ENCODE data around the gene LAMB4.

LAMB4 gene, protein sequence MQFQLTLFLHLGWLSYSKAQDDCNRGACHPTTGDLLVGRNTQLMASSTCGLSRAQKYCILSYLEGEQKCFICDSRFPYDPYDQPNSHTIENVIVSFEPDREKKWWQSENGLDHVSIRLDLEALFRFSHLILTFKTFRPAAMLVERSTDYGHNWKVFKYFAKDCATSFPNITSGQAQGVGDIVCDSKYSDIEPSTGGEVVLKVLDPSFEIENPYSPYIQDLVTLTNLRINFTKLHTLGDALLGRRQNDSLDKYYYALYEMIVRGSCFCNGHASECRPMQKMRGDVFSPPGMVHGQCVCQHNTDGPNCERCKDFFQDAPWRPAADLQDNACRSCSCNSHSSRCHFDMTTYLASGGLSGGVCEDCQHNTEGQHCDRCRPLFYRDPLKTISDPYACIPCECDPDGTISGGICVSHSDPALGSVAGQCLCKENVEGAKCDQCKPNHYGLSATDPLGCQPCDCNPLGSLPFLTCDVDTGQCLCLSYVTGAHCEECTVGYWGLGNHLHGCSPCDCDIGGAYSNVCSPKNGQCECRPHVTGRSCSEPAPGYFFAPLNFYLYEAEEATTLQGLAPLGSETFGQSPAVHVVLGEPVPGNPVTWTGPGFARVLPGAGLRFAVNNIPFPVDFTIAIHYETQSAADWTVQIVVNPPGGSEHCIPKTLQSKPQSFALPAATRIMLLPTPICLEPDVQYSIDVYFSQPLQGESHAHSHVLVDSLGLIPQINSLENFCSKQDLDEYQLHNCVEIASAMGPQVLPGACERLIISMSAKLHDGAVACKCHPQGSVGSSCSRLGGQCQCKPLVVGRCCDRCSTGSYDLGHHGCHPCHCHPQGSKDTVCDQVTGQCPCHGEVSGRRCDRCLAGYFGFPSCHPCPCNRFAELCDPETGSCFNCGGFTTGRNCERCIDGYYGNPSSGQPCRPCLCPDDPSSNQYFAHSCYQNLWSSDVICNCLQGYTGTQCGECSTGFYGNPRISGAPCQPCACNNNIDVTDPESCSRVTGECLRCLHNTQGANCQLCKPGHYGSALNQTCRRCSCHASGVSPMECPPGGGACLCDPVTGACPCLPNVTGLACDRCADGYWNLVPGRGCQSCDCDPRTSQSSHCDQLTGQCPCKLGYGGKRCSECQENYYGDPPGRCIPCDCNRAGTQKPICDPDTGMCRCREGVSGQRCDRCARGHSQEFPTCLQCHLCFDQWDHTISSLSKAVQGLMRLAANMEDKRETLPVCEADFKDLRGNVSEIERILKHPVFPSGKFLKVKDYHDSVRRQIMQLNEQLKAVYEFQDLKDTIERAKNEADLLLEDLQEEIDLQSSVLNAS (N-terminal part only)

DNA sequence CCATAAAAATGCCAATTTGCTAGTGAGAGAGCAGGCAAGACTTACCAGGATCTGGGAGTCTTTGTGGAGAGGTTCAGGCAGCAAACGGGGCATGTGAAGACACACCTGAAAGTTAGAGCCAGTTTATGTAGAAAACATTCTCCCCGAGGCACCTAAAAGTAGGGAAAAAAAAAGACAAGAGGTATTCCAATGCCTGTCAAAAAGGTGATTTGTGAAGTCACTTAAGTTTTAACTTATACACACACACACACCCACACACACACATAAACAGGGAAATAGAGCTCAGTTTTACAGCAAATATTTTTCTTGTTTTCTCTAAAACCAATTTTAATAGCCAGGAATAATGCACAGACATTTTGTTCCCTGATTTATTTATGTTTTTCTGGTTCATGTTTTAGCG lies at the start of gene LAMB4:
TSS of gene LAMB4 (minus strand) at position 101 of the 400 bp plus-strand sequence. CDS start 7,197 bp downstream, outside the sequence.
- Histone ChIP-seq H3K4me3 (ENCODE audit: low read depth, low read length) (no peak within 1 kb of the TSS), H3K9me3 (ENCODE audit: control insufficient read depth, insufficient read depth, low read length) (no peaks in the 10 kb centered on the region), H3K4me1 (ENCODE audit: control insufficient read depth, insufficient read depth, low read length) (no peaks in the 10 kb centered on the region), H3K27me3 (ENCODE audit: control insufficient read depth, insufficient read depth, low read length) (no peaks in the 10 kb centered on the region), H3K36me3 (ENCODE audit: control insufficient read depth, insufficient read depth, low read length) (no peaks in the 10 kb centered on the region), H3K9ac (ENCODE audit: low read depth, low read length) (no peak within 1 kb of the TSS), H3K27ac (ENCODE audit: low read depth, low read length) (no peak within 1 kb of the TSS)

DNA sequence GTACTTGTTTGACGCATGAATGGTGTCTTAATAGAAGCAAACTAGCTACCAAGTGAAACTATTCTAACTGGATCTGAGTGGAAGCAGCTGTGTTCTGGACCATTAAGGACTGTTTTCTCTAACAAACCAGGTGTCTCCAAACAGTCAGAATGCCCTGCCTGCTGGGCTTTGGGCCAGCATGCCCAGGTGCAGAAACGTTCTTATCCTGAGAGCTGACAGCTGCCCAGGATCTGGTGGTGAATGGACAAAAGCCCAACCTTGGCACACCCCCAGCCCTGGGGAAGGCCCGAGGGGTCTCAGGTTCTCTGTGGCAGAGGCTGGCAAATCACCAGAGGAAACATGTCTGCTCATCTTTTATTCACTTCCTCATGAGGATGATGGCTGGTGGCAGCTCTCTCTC lies 48.2 kb upstream of the LAMB4 start:
- Histone ChIP-seq H3K9me3 (ENCODE audit: control insufficient read depth, insufficient read depth, low read length) (no peaks in the 10 kb centered on the region), H3K4me1 (ENCODE audit: control insufficient read depth, insufficient read depth, low read length) (0 out of 2 replicates have a peak, but pooled peaks cover 3% of the 10 kb centered on the region), H3K27me3 (ENCODE audit: control insufficient read depth, insufficient read depth, low read length) (no peaks in the 10 kb centered on the region), H3K9ac (ENCODE audit: low read depth, low read length) (no peak overlapping the region), H3K27ac (ENCODE audit: low read depth, low read length) (no peak overlapping the region), H3K4me3 (ENCODE audit: low read depth, low read length) (no peak overlapping the region), H3K36me3 (ENCODE audit: control insufficient read depth, insufficient read depth, low read length) (no peaks in the 10 kb centered on the region)

DNA sequence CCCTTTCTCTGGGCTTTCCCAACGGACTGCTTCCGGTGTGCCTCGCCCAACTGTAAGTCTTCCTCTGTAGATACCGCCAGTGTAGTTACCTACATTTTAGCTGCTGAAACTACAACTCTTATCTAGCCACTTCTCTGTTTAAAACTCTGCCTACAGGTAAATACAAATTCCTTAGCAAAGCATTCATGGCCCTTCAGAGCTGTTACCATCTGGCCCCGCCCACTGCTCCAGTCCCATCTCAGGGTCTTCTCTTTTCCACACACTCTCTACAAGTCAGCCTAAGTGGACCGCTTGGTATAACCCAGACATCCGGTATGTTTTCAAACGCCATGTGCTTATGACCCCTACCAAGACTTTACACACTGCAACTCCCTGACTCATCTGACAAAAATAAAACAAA lies 41.0 kb upstream of the LAMB4 start:
- Histone ChIP-seq H3K27me3 (ENCODE audit: control insufficient read depth, insufficient read depth, low read length) (no peaks in the 10 kb centered on the region), H3K9me3 (ENCODE audit: control insufficient read depth, insufficient read depth, low read length) (no peaks in the 10 kb centered on the region), H3K27ac (ENCODE audit: low read depth, low read length) (no peak overlapping the region), H3K4me3 (ENCODE audit: low read depth, low read length) (no peak overlapping the region), H3K36me3 (ENCODE audit: control insufficient read depth, insufficient read depth, low read length) (no peaks in the 10 kb centered on the region), H3K9ac (ENCODE audit: low read depth, low read length) (no peak overlapping the region), H3K4me1 (ENCODE audit: control insufficient read depth, insufficient read depth, low read length) (peaks cover 6% of the 10 kb centered on the region)

DNA sequence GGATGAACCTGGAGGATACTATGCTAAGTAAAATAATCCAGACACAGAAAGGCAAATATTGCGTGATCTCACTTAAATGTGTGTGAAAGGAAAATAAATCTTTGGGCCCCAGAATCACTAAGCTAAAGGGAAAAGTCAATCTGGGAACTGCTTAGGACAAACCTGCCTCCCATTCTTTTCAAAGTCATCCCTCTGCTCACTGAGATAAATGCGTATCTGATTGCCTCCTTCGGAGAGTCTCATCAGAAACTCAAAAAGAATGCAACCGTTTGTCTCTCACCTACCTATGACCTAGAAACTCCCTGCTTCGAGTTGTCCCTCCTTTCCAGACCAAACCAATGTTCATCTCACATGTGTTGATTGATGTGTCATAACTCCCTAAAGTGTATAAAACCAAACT lies 40.1 kb upstream of the LAMB4 start:
- H3K9ac ChIP-seq (ENCODE audit: low read depth, low read length), result no peak overlapping the region
- no peak overlapping the region for H3K4me3 ChIP-seq (ENCODE audit: low read depth, low read length)
- peaks cover 6% of the 10 kb centered on the region for H3K4me1 ChIP-seq (ENCODE audit: control insufficient read depth, insufficient read depth, low read length)
- no peaks in the 10 kb centered on the region for H3K27me3 ChIP-seq (ENCODE audit: control insufficient read depth, insufficient read depth, low read length)
- no peak overlapping the region for H3K27ac ChIP-seq (ENCODE audit: low read depth, low read length)
- no peaks in the 10 kb centered on the region for H3K36me3 ChIP-seq (ENCODE audit: control insufficient read depth, insufficient read depth, low read length)
- H3K9me3 ChIP-seq (ENCODE audit: control insufficient read depth, insufficient read depth, low read length), result no peaks in the 10 kb centered on the region

DNA sequence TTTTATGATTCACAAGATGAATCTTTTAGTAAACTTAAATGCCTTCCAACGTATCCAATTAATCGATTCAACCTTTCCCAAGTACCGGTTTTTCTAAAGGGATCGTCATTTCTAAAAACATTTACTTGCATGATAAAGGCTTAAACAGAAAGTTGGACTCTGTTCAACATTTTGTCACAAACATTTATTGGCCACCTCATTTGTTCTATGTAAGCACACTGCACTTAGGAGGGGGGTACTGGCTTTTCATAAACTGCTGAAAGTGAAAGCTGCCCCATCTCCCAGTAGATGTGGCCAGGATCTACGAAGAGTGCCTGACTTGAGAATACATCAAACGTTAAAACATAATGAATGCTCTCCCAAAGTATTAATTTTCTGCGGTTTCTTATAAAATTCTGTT lies 37.3 kb upstream of the LAMB4 start:
- Histone ChIP-seq H3K4me1 (ENCODE audit: control insufficient read depth, insufficient read depth, low read length) (peaks cover 6% of the 10 kb centered on the region), H3K9me3 (ENCODE audit: control insufficient read depth, insufficient read depth, low read length) (no peaks in the 10 kb centered on the region), H3K9ac (ENCODE audit: low read depth, low read length) (no peak overlapping the region), H3K36me3 (ENCODE audit: control insufficient read depth, insufficient read depth, low read length) (no peaks in the 10 kb centered on the region), H3K4me3 (ENCODE audit: low read depth, low read length) (no peak overlapping the region), H3K27ac (ENCODE audit: low read depth, low read length) (no peak overlapping the region), H3K27me3 (ENCODE audit: control insufficient read depth, insufficient read depth, low read length) (no peaks in the 10 kb centered on the region)

DNA sequence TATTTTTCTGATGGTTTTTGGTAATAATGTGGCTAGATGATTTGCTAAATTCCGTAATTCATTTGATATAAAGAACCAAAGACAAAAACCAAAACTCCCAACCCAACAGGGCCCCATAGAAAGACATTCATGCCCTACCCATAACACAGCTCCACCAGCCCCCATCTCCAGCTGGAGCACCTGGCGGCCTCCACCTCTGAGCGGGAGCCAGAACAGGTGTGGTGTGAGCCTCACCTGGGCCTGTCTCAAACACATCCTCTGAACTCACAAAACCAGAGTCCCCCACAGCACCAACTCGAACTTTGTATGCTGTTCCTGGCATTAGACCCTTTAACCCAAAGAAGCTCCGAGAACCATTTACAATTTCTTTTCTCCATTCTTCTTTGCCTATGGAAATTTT lies 36.5 kb upstream of the LAMB4 start:
- no peaks in the 10 kb centered on the region for H3K36me3 ChIP-seq (ENCODE audit: control insufficient read depth, insufficient read depth, low read length)

DNA sequence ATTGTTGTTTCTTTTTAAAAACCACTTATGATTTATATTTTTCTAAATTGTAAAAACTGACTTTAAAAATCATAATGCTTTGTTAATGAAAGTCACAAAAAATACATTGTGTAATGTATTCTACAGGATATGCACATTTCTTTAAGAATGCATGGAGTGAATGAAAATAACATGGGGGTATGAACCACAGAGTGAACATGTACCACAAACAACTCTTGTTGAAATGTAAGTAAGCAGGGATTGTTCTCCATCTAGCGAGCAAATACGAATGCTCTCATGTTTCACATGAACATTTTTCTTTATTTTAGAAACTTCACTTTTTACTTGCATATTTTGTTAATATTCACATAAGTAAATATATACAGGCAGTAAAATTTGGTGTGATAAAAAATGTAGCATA lies 35.6 kb upstream of the LAMB4 start:
- Histone ChIP-seq H3K9me3 (ENCODE audit: control insufficient read depth, insufficient read depth, low read length) (no peaks in the 10 kb centered on the region), H3K27ac (ENCODE audit: low read depth, low read length) (no peak overlapping the region), H3K36me3 (ENCODE audit: control insufficient read depth, insufficient read depth, low read length) (no peaks in the 10 kb centered on the region), H3K4me1 (ENCODE audit: control insufficient read depth, insufficient read depth, low read length) (peaks cover 6% of the 10 kb centered on the region), H3K27me3 (ENCODE audit: control insufficient read depth, insufficient read depth, low read length) (no peaks in the 10 kb centered on the region), H3K9ac (ENCODE audit: low read depth, low read length) (no peak overlapping the region), H3K4me3 (ENCODE audit: low read depth, low read length) (no peak overlapping the region)

More for the DNA sequence above, 36.5 kb upstream of the LAMB4 start:
- no peaks in the 10 kb centered on the region for H3K9me3 ChIP-seq (ENCODE audit: control insufficient read depth, insufficient read depth, low read length)
- H3K4me3 ChIP-seq (ENCODE audit: low read depth, low read length), result no peak overlapping the region
- H3K27ac ChIP-seq (ENCODE audit: low read depth, low read length), result no peak overlapping the region
- no peak overlapping the region for H3K9ac ChIP-seq (ENCODE audit: low read depth, low read length)
- H3K4me1 ChIP-seq (ENCODE audit: control insufficient read depth, insufficient read depth, low read length), result peaks cover 6% of the 10 kb centered on the region
- H3K27me3 ChIP-seq (ENCODE audit: control insufficient read depth, insufficient read depth, low read length), result no peaks in the 10 kb centered on the region

DNA sequence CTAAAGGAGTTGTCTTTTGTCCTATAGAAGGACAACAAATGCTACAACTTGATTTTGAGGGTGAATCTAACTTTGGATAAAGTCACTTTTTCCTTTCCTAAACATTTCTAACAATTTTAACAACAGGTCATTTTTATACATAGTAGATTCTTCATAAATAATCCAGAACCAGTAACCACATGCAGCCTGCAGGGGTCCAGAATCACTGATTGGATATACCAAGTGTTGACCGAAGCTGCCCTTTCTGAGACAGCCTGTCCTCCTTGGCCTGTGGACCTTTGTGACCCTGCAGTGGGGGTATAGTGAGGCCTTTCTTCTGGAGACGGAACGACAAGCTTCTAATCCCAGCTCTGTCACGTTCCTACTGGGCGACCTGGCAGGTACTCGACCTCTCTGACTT lies 34.8 kb upstream of the LAMB4 start:
- H3K36me3 ChIP-seq (ENCODE audit: control insufficient read depth, insufficient read depth, low read length), result no peaks in the 10 kb centered on the region
- H3K4me3 ChIP-seq (ENCODE audit: low read depth, low read length), result no peak overlapping the region
- H3K27me3 ChIP-seq (ENCODE audit: control insufficient read depth, insufficient read depth, low read length), result no peaks in the 10 kb centered on the region
- H3K9ac ChIP-seq (ENCODE audit: low read depth, low read length), result no peak overlapping the region
- no peak overlapping the region for H3K27ac ChIP-seq (ENCODE audit: low read depth, low read length)
- H3K4me1 ChIP-seq (ENCODE audit: control insufficient read depth, insufficient read depth, low read length), result no peaks in the 10 kb centered on the region
- H3K9me3 ChIP-seq (ENCODE audit: control insufficient read depth, insufficient read depth, low read length), result no peaks in the 10 kb centered on the region

DNA sequence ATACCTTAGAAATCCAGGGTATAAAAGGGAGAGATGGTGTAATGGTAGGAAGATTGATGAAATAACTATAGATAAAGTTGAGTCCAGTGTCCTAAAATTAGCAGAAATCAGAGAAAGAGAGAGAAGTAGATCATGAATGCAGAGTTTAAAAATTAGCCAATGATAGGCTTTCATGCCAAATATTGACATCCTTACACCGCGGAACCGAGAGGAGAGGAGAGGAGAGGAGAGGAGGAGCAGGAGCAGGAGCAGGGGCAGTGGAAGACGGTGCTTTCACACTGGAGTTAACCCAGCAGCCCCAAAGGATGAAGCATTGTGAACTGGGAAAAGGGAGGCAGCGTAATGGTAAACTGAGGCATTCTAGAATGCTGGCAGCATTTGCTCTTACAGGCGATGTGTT lies 34.2 kb upstream of the LAMB4 start:
- H3K4me1 ChIP-seq (ENCODE audit: control insufficient read depth, insufficient read depth, low read length), result no peaks in the 10 kb centered on the region
- no peak overlapping the region for H3K4me3 ChIP-seq (ENCODE audit: low read depth, low read length)
- H3K9ac ChIP-seq (ENCODE audit: low read depth, low read length), result no peak overlapping the region
- H3K27me3 ChIP-seq (ENCODE audit: control insufficient read depth, insufficient read depth, low read length), result no peaks in the 10 kb centered on the region
- no peak overlapping the region for H3K27ac ChIP-seq (ENCODE audit: low read depth, low read length)
- no peaks in the 10 kb centered on the region for H3K36me3 ChIP-seq (ENCODE audit: control insufficient read depth, insufficient read depth, low read length)
- no peaks in the 10 kb centered on the region for H3K9me3 ChIP-seq (ENCODE audit: control insufficient read depth, insufficient read depth, low read length)

DNA sequence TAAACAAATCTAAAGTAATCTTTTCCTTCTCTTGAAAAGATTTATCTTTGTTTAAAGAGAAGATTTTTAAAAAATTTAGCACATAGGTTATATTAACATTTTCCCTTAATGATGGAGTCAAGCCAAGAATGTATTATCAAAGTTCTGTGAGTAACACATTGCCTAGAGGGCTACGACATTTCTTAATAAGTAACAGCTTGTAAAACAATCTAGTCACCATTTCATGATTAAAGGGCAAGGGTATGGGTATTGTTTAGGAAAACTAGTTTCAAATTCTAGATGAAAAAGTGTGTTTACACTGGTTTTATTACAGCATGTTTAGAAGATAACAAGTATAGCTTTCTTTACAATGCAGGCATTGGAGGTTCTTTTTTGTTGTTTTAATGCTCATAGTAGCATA lies 28.6 kb upstream of the LAMB4 start:
- H3K27ac ChIP-seq (ENCODE audit: low read depth, low read length), result no peak overlapping the region
- no peaks in the 10 kb centered on the region for H3K4me1 ChIP-seq (ENCODE audit: control insufficient read depth, insufficient read depth, low read length)
- no peak overlapping the region for H3K9ac ChIP-seq (ENCODE audit: low read depth, low read length)
- no peaks in the 10 kb centered on the region for H3K36me3 ChIP-seq (ENCODE audit: control insufficient read depth, insufficient read depth, low read length)
- H3K4me3 ChIP-seq (ENCODE audit: low read depth, low read length), result no peak overlapping the region
- no peaks in the 10 kb centered on the region for H3K27me3 ChIP-seq (ENCODE audit: control insufficient read depth, insufficient read depth, low read length)
- no peaks in the 10 kb centered on the region for H3K9me3 ChIP-seq (ENCODE audit: control insufficient read depth, insufficient read depth, low read length)

All from HUES48 (cell line).